Tibial nerve (tissue), 4 donors: ENCODE measurements around the gene THSD4.

Experiments used
- EP300 ChIP-seq, 2 donors: sonication (generic); formaldehyde crosslinking; IDR thresholded peaks; one replicate each; pipeline ENCODE4 v1.6.1; 2017; ENCODE audit warnings: antibody characterized with exemption in 2 of 2, mild to moderate bottlenecking in 1 of 2
- POLR2A ChIP-seq, 2 donors: fragments of 450-650 bp; IDR thresholded peaks; one replicate each; pipeline ENCODE4 v1.6.1; 2017; ENCODE audit warnings: antibody characterized with exemption in 2 of 2, mild to moderate bottlenecking in 2 of 2, moderate library complexity in 2 of 2
- TF ChIP-seq, protein P1 (sequence below), 5 experiments: fragments of 200-600 bp in 3 of 5; fragments of 450-650 bp in 2 of 5; sonication (generic) in 3 of 5; IDR thresholded peaks; one replicate each; pipeline ENCODE4 v1.5.1; 2016 to 2019; ENCODE audit warnings: antibody characterized with exemption in 5 of 5, mild to moderate bottlenecking in 3 of 5, moderate library complexity in 2 of 5

DNA sequence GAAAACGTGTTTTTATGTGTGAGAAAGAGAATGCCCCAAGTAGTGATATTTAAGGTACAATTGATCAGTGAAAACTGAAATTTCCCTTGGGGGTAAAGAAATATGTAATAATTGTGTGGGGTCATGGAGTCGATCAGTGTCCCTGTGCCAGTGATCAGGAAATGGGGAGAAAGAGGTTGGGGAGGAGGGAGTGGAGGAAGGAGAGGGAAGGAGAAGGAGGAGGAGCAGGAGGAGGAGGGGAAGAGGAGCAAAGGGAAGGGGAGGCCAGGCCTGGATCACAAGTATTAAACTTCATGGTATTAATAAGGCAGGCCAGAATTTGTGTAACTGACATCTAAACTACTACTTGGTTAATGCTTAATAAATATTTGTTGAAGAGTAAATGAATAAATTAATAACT, 30.4 kb downstream of the THSD4 start:
- TF ChIP-seq, protein P1, sequence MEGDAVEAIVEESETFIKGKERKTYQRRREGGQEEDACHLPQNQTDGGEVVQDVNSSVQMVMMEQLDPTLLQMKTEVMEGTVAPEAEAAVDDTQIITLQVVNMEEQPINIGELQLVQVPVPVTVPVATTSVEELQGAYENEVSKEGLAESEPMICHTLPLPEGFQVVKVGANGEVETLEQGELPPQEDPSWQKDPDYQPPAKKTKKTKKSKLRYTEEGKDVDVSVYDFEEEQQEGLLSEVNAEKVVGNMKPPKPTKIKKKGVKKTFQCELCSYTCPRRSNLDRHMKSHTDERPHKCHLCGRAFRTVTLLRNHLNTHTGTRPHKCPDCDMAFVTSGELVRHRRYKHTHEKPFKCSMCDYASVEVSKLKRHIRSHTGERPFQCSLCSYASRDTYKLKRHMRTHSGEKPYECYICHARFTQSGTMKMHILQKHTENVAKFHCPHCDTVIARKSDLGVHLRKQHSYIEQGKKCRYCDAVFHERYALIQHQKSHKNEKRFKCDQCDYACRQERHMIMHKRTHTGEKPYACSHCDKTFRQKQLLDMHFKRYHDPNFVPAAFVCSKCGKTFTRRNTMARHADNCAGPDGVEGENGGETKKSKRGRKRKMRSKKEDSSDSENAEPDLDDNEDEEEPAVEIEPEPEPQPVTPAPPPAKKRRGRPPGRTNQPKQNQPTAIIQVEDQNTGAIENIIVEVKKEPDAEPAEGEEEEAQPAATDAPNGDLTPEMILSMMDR (IDR thresholded peaks at IDR 0.05): no peak
- no peak for TF ChIP-seq EP300 (IDR thresholded peaks at IDR 0.05)
- no peak for TF ChIP-seq POLR2A (IDR thresholded peaks at IDR 0.05)
